Hepatocyte (in vitro differentiated cells): ENCODE data around the gene NEAT1.

Experiments
- EZH2 ChIP-seq: fragments of 200-600 bp; sonication (generic); IDR thresholded peaks from 2 replicates; pipeline ENCODE4 v1.6.1; 2016; ENCODE audit warnings: antibody characterized with exemption, mild to moderate bottlenecking, borderline replicate concordance
- EZH2phosphoT487 ChIP-seq: fragments of 200-600 bp; sonication (generic); IDR thresholded peaks from one replicate; pipeline ENCODE4 v1.6.1; 2018; ENCODE audit warnings: antibody characterized with exemption, mild to moderate bottlenecking, low read depth, moderate library complexity; ENCODE audit not compliant: unreplicated experiment, severe bottlenecking
- TF ChIP-seq, protein P1 (sequence below): fragments of 200-600 bp; sonication (generic); IDR thresholded peaks from 2 replicates; pipeline ENCODE4 v1.5.1; 2016; ENCODE audit warnings: antibody characterized with exemption, mild to moderate bottlenecking; ENCODE audit not compliant: poor library complexity

- TF ChIP-seq, protein P1, sequence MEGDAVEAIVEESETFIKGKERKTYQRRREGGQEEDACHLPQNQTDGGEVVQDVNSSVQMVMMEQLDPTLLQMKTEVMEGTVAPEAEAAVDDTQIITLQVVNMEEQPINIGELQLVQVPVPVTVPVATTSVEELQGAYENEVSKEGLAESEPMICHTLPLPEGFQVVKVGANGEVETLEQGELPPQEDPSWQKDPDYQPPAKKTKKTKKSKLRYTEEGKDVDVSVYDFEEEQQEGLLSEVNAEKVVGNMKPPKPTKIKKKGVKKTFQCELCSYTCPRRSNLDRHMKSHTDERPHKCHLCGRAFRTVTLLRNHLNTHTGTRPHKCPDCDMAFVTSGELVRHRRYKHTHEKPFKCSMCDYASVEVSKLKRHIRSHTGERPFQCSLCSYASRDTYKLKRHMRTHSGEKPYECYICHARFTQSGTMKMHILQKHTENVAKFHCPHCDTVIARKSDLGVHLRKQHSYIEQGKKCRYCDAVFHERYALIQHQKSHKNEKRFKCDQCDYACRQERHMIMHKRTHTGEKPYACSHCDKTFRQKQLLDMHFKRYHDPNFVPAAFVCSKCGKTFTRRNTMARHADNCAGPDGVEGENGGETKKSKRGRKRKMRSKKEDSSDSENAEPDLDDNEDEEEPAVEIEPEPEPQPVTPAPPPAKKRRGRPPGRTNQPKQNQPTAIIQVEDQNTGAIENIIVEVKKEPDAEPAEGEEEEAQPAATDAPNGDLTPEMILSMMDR: no peak
- no peak for TF ChIP-seq EZH2
- TF ChIP-seq EZH2phosphoT487: no peak
Observed at GRCh38 chr11:65378928-65379638, 43.5 kb upstream of the NEAT1 start.
